ENCODE measurements around the gene TTLL10. TPM values are rescaled to one million over a fixed set of nuclear protein-coding genes. Genes with fewer than 3 reads are reported as not detected.
"Not testable (repeated sequence)": the region's sequence is repeated elsewhere in the genome, so short reads cannot be mapped to it uniquely, and the experiment has no call there.

The TTLL10 gene
- total RNA-seq, 4 donors from 2014 or later = not detected

GRCh38 chr1:1194723-1195122, 21.0 kb downstream of the TTLL10 start:
- Histone ChIP-seq H3K9me3 (peaks cover 0 to 44% (median 3%) of the 10 kb centered on the region in 4 donors), H3K27ac (no peak overlapping the region), H3K36me3 (no peaks in the 10 kb centered on the region), H3K4me3 (no peak overlapping the region), H3K27me3 (peaks cover 0 to 1% of the 10 kb centered on the region in 2 donors), H3K4me1 (no peaks in the 10 kb centered on the region)
- DNase-seq (ENCODE audit: low spot score in 2 of 2) = no peak
- no peak for TF ChIP-seq POLR2A (IDR thresholded peaks at IDR 0.05)
- no peak for TF ChIP-seq EP300 (IDR thresholded peaks at IDR 0.05)
- no peak for TF ChIP-seq CTCF (IDR thresholded peaks at IDR 0.05)
- WGBS, 2 donors = 88 to 89% methylated on average over 3 of the region's 3 CpGs

DNA sequence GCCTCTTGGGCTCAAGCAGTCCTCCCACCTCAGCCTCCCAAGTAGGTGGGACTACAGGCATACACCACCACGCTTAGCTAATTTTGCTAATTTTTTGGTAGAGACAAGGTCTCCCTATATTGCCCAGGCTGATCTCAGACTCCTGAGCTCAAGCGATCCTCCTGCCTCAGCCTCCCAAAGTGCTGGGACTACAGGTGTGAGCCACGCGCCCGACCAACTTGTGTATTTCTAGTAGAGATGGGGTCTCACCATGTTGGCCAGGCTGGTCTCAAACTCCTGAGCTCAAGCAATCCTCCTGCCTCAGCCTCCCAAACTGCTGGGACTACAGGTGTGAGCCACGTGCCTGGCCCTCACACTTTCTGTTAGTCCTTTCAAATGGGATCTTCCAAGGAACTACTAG, 22.0 kb downstream of the TTLL10 start:
- not testable (repeated sequence) for H3K4me1 ChIP-seq; H3K36me3 ChIP-seq; H3K27ac ChIP-seq; DNase-seq (ENCODE audit: low spot score in 2 of 2); H3K4me3 ChIP-seq
- Histone ChIP-seq H3K9me3 (peaks cover 0 to 44% (median 3%) of the 10 kb centered on the region in 4 donors), H3K27me3 (peaks cover 0 to 11% of the 10 kb centered on the region in 2 donors)
- WGBS, 2 donors = 88 to 99% methylated on average over 6 of the region's 6 CpGs

- no peaks in the 10 kb centered on the region for H3K36me3 ChIP-seq
- no peak overlapping the region for H3K4me3 ChIP-seq
- H3K27ac ChIP-seq = no peak overlapping the region
- H3K9me3 ChIP-seq = peaks cover 0 to 39% (median 3%) of the 10 kb centered on the region in 4 donors
- no peak for DNase-seq (ENCODE audit: low spot score in 2 of 2)
- peaks cover 0 to 14% of the 10 kb centered on the region in 2 donors for H3K27me3 ChIP-seq
- H3K4me1 ChIP-seq = peaks cover 0 to 12% (median 3%) of the 10 kb centered on the region in 4 donors
- TF ChIP-seq CTCF (IDR thresholded peaks at IDR 0.05) (no peak), EP300 (IDR thresholded peaks at IDR 0.05) (no peak), POLR2A (IDR thresholded peaks at IDR 0.05) (no peak)
- WGBS, 2 donors = 79 to 80% methylated on average over 10 of the region's 13 CpGs
These were observed 22.9 kb downstream of the TTLL10 start for GRCh38 chr1:1196431-1197187.

DNA sequence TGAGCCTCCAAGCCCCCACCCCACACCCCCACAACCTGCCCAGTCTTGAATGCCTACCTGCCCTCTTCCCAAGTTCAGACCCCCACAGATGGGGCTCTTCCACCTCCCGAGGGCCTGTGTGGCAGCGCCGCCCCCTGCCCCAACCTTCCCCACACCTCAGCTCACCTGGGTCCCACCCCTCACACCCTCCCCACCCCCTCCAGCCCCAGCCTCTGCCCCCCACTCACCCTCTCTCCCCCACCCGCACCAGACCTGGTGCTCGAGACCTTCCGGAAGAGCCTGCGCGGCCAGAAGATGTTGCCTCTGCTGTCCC, 23.5 kb downstream of the TTLL10 start:
- Histone ChIP-seq H3K27me3 (peaks cover 0 to 14% of the 10 kb centered on the region in 2 donors), H3K27ac (no peak overlapping the region), H3K4me3 (no peak overlapping the region), H3K4me1 (peaks cover 0 to 12% (median 3%) of the 10 kb centered on the region in 4 donors), H3K36me3 (no peaks in the 10 kb centered on the region), H3K9me3 (peaks cover 0 to 35% (median 3%) of the 10 kb centered on the region in 4 donors)
- 86 to 92% methylated on average over 8 of the region's 8 CpGs for WGBS, 2 donors
- no peak for DNase-seq (ENCODE audit: low spot score in 2 of 2)
- TF ChIP-seq POLR2A (IDR thresholded peaks at IDR 0.05) (no peak), EP300 (IDR thresholded peaks at IDR 0.05) (no peak), CTCF (IDR thresholded peaks at IDR 0.05) (no peak)

DNA sequence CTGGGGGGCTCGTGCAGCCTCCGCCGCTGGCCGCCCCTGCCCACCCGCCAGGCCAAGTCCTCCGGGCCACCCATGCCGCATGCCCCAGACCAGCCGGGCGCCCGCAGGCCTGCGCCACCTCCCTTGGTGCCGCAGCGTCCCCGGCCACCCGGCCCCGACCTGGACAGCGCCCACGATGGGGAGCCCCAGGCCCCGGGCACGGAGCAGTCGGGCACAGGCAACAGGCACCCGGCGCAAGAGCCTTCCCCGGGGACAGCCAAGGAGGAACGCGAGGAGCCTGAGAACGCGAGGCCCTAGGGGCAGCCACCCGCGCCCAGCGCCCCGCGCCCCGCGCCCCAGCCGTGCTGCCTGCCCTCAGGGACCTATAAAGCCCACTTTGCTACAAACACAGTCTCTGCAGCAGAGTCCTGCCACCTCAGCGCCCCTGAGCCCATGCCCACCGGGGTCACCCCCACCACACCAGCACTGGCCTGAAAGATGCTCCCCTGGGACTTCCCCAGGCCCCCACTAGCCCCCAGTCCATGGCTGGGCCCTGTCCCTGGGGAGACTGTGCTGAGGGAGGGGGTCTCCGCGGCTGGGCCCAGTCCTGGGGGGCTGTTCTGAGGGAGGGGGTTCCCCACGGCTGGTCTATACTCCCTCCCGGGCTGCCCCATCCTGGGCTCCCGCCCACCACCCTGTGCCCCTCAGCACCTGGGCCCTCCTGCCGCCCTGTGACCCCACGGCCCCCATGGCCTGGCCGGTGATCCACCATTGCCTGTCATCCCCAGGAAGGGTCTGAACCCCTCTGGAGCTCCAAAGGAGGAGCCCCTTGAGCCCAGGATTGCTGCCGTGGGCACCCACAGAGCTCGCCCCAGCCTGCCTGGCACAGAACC, 24.1 kb downstream of the TTLL10 start:
- Histone ChIP-seq H3K9me3 (peaks cover 0 to 34% (median 3%) of the 10 kb centered on the region in 4 donors), H3K36me3 (no peaks in the 10 kb centered on the region), H3K27me3 (peaks cover 0 to 17% of the 10 kb centered on the region in 2 donors), H3K27ac (no peak overlapping the region), H3K4me3 (no peak overlapping the region), H3K4me1 (peaks cover 0 to 12% (median 3%) of the 10 kb centered on the region in 4 donors)
- WGBS, 2 donors = 92 to 96% methylated on average over 19 to 24 of the region's 48 CpGs
- no peak for TF ChIP-seq EP300 (IDR thresholded peaks at IDR 0.05)
- TF ChIP-seq POLR2A (IDR thresholded peaks at IDR 0.05) = no peak
- TF ChIP-seq CTCF (IDR thresholded peaks at IDR 0.05) = no peak
- no peak for DNase-seq (ENCODE audit: low spot score in 2 of 2)

Data from tibial nerve (tissue), 4 donors.